DOHH2 (cell line): ENCODE results near the gene DIDO1.
A peak's percentile ranks its signal among the peaks of the same experiment; 100 is the strongest.

Experiments
- H3F3A ChIP-seq: fragments of 200-600 bp; sonication (generic), shearing (Covaris generic); 2 replicates; pipeline ENCODE4 v1.6.0; 2016; ENCODE audit warnings: antibody characterized with exemption, mild to moderate bottlenecking; ENCODE audit not compliant: control insufficient read depth, insufficient read depth
- H3K27ac ChIP-seq: fragments of 200-600 bp; sonication (generic); 2 replicates; pipeline ENCODE4 v1.5.1; 2014; ENCODE audit warnings: low read depth, mild to moderate bottlenecking, low read length, moderate library complexity
- H3K27me3 ChIP-seq: fragments of 200-600 bp; sonication (generic); 2 replicates; pipeline ENCODE4 v1.6.1; 2014; ENCODE audit warnings: mild to moderate bottlenecking, low read length, mixed read lengths; ENCODE audit not compliant: control insufficient read depth
- H3K36me3 ChIP-seq: fragments of 200-600 bp; sonication (generic); 2 replicates; pipeline ENCODE4 v1.6.1; 2014; ENCODE audit warnings: mild to moderate bottlenecking, low read length, moderate library complexity, mixed read lengths; ENCODE audit not compliant: control insufficient read depth
- H3K4me1 ChIP-seq: fragments of 200-600 bp; sonication (generic); 2 replicates; pipeline ENCODE4 v1.6.1; 2014; ENCODE audit warnings: mild to moderate bottlenecking, low read length, mixed read lengths; ENCODE audit not compliant: control insufficient read depth
- H3K4me2 ChIP-seq: fragments of 200-600 bp; sonication (generic); 2 replicates; pipeline ENCODE4 v1.6.0; 2014; ENCODE audit warnings: mild to moderate bottlenecking, low read length, moderate library complexity
- H3K4me3 ChIP-seq: fragments of 200-600 bp; sonication (generic); 2 replicates; pipeline ENCODE4 v1.5.1; 2014; ENCODE audit warnings: mild to moderate bottlenecking, low read length, mixed read lengths
- H3K79me2 ChIP-seq: fragments of 200-600 bp; sonication (generic); 2 replicates; pipeline ENCODE4 v1.6.1; 2014; ENCODE audit warnings: mild to moderate bottlenecking, low read length, mixed read lengths; ENCODE audit not compliant: control insufficient read depth
- H3K9me2 ChIP-seq: fragments of 200-600 bp; sonication (generic); replicated peaks from 2 replicates; pipeline ENCODE4 v1.6.1; 2014; ENCODE audit warnings: mild to moderate bottlenecking, low read length, mixed read lengths; ENCODE audit not compliant: control insufficient read depth
- H3K9me3 ChIP-seq: fragments of 200-600 bp; sonication (generic); 2 replicates; pipeline ENCODE4 v1.6.1; 2014; ENCODE audit warnings: antibody characterized with exemption, low read length, mixed read lengths; ENCODE audit not compliant: control insufficient read depth, insufficient read depth
- H4K20me1 ChIP-seq: fragments of 200-600 bp; sonication (generic); 2 replicates; pipeline ENCODE4 v1.6.0; 2014; ENCODE audit warnings: low read depth, mild to moderate bottlenecking, antibody characterized with exemption, low read length, moderate library complexity; ENCODE audit not compliant: control insufficient read depth, insufficient read depth
- CTCF ChIP-seq: fragments of 200-600 bp; sonication (generic); IDR thresholded peaks from one replicate; pipeline ENCODE4 v1.5.1; 2014; ENCODE audit warnings: antibody characterized with exemption, mild to moderate bottlenecking, low read depth, low read length; ENCODE audit not compliant: poor library complexity, severe bottlenecking
- EZH2phosphoT487 ChIP-seq: fragments of 200-600 bp; sonication (generic); IDR thresholded peaks from 2 replicates; pipeline ENCODE4 v1.6.1; 2017; ENCODE audit warnings: borderline replicate concordance, mild to moderate bottlenecking, antibody characterized with exemption, low read length, moderate library complexity, mixed read lengths

Gene DIDO1

GRCh38 chr20:62860924-62861691 lies 65.2 kb downstream of the DIDO1 start:
- Histone ChIP-seq H3K9me3 (no peaks in the 10 kb centered on the region), H3K4me1 (peaks cover 30% of the 10 kb centered on the region), H3K27ac (no peak overlapping the region), H3K36me3 (peaks cover 14% of the 10 kb centered on the region), H3F3A (no peaks in the 10 kb centered on the region), H4K20me1 (no peaks in the 10 kb centered on the region), H3K79me2 (peaks cover 15% of the 10 kb centered on the region), H3K4me2 (peak overlapping the region; percentile 65), H3K27me3 (no peaks in the 10 kb centered on the region), H3K4me3 (peak overlapping the region; percentile 59), H3K9me2 (no peaks in the 10 kb centered on the region)
- TF ChIP-seq EZH2phosphoT487 (no peak), CTCF (no peak)

- peaks cover 14% of the 10 kb centered on the region for H3K36me3 ChIP-seq
Measured at GRCh38 chr20:62860391-62860923, 65.8 kb downstream of the DIDO1 start.

GRCh38 chr20:62859721-62860120 lies 66.6 kb downstream of the DIDO1 start:
- H3K4me2 ChIP-seq = peak overlapping the region; percentile 65

More at GRCh38 chr20:62860391-62860923, 65.8 kb downstream of the DIDO1 start:
- H3F3A ChIP-seq = no peaks in the 10 kb centered on the region
- H3K4me3 ChIP-seq = peak overlapping the region; percentile 59
- no peak overlapping the region for H3K27ac ChIP-seq
- no peaks in the 10 kb centered on the region for H4K20me1 ChIP-seq
- H3K9me3 ChIP-seq = no peaks in the 10 kb centered on the region
- TF ChIP-seq CTCF = no peak
- no peak for TF ChIP-seq EZH2phosphoT487
- H3K79me2 ChIP-seq = peaks cover 15% of the 10 kb centered on the region
- no peaks in the 10 kb centered on the region for H3K27me3 ChIP-seq
- H3K4me2 ChIP-seq = peak overlapping the region; percentile 65
- H3K9me2 ChIP-seq = no peaks in the 10 kb centered on the region
- peaks cover 30% of the 10 kb centered on the region for H3K4me1 ChIP-seq

More at GRCh38 chr20:62859721-62860120, 66.6 kb downstream of the DIDO1 start:
- Histone ChIP-seq H3K9me2 (no peaks in the 10 kb centered on the region), H3K27me3 (no peaks in the 10 kb centered on the region), H3K4me3 (peak overlapping the region; percentile 59; the same call in 1 of the 2 replicates), H3K4me1 (peaks cover 30% of the 10 kb centered on the region), H3K36me3 (peaks cover 20% of the 10 kb centered on the region), H3K79me2 (peaks cover 15% of the 10 kb centered on the region), H3K27ac (no peak overlapping the region), H3F3A (no peaks in the 10 kb centered on the region), H3K9me3 (no peaks in the 10 kb centered on the region), H4K20me1 (no peaks in the 10 kb centered on the region)
- TF ChIP-seq EZH2phosphoT487 (no peak), CTCF (no peak)
